Measurements from ENCODE around the gene RBM47.

Gene RBM47

GRCh38 chr4:40586729-40587128, 42.9 kb downstream of the RBM47 start:
- DNase-seq (ENCODE audit: low spot score) = no peak

DNA sequence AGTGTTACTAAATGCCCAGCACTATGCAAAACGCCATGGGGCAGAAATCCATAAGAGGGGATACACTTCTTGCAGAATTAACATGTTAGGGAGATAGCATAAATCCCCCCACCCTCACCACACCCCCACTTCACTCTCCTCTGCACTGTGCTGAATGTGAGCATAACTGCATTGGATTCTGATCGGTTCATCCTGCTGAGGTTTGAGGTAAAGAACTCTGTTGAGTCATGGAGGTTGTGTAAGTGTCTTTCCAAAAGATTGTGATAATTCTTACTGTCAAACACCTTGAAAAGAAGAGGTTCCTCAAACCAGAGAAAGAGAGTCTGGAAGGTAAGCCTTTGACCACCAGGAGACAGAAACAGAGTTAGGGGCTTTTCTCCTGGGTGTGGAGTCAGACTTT, 43.6 kb downstream of the RBM47 start:
- DNase-seq (ENCODE audit: low spot score) = no peak

DNA sequence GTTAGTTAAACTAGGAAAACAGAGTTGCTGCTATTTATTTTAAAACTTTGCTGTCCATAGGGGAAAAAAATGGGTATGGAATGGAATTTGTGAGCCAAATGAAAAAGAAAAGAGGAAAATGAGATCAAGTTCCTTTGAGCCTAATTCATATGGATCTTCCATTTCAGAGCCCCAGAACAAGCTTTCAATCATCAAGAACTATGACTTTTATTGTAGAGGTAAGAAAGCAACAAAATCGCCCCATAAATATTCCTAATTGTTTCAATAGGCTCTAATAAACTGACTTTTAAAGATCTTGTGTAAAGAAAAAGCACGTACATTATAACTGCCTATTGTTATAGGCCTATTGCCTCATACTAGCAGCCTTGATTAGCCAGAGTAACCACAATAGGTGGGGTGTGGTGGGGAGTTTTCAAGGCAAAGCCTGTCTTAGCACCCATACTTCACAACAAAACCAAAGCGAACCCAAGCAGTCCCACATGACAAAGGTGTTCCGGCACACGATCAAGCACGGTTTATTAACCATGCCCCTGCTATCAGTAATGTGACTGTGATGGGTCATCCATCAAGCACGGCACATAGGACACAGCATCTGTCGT, 44.4 kb downstream of the RBM47 start:
- DNase-seq (ENCODE audit: low spot score) = no peak

DNA sequence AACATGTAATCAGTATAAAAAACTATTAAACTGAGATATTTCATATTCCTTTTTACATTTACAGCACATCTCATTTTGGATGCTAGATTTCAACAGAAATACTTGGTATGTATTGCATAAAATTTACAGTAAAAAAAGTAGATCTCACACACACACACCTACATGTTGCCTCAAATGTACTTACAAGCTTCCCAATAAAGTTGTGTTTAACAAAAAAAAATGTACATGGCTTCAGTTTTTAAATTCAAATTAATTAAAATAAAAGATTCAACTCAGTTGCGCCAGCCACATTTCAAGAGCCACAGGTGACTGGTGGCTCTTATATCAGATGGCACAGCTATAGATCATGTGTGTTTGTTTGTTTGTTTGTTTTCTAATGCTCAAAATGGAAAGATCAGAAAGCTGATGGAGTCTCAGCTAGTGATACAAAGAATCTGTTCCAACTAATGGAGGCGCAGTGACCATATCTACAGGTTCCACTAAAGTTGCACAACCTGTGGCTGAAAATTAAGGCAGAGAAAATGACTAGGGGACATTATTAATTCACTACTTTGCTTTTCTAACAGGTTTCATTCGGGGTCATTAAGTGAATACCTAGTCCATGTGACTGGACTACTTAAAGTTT, 45.0 kb downstream of the RBM47 start:
- no peak for DNase-seq (ENCODE audit: low spot score)

DNA sequence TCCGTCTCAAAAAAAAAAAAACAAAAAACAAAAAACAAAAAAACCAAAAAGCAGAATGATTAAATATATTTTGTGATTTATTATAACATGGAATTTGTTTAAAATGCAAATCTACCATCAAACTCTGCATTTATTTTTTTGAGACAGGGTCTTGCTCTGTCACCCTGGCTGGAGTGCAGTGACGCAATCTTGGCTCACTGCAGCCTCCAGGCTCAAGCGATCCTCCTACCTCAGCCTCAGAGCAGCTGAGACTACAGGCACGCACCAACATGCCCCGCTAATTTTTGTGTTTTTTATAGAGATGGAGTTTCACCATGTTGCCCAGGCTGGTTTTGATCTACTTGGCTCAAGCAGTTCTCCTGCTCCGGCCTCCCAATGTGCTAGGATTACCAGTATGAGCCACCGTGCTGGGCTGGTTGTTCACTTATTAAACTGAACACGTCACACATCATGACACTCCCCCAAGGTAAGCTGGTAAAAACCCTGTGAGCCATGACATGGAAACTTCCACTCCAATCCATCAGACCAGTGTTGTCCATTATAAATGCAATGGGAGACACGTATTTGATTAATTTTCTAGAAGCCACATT, 45.7 kb downstream of the RBM47 start:
- no peak for DNase-seq (ENCODE audit: low spot score)

GRCh38 chr4:40582413-40582812, 47.3 kb downstream of the RBM47 start:
- no peak for DNase-seq (ENCODE audit: low spot score)

- DNase-seq (ENCODE audit: low spot score) = no peak
Measured at GRCh38 chr4:40581254-40582140, 48.2 kb downstream of the RBM47 start.

GRCh38 chr4:40579983-40580382, 49.7 kb downstream of the RBM47 start:
- peak; percentile 31 for DNase-seq (ENCODE audit: low spot score)

GRCh38 chr4:40577588-40578253, 51.9 kb downstream of the RBM47 start:
- DNase-seq (ENCODE audit: low spot score) = no peak

GRCh38 chr4:40576651-40577480, 52.8 kb downstream of the RBM47 start:
- peak; percentile 96 for DNase-seq (ENCODE audit: low spot score)

DNA sequence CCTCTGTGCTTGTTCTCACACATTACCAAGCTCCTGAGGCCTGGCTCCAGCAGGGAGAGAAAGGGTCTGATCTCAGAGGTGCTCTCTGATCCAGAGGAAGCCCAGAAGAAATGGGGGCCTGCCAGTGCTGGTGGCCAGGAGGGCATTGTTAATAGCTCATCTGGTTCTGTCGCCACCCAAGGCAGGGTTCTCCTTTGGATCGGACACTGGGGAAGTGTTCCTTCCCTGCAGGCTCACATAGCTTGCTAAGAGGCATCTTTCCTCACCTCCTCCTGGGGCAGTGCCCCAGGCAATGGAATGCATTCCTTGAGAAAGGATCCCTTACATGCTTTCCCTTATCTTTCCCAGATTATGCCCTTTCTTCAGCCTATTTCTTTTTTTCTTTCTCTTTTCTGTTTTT, 53.8 kb downstream of the RBM47 start:
- DNase-seq (ENCODE audit: low spot score) = no peak

GRCh38 chr4:40573593-40574311, 55.9 kb downstream of the RBM47 start:
- DNase-seq (ENCODE audit: low spot score) = no peak

DNA sequence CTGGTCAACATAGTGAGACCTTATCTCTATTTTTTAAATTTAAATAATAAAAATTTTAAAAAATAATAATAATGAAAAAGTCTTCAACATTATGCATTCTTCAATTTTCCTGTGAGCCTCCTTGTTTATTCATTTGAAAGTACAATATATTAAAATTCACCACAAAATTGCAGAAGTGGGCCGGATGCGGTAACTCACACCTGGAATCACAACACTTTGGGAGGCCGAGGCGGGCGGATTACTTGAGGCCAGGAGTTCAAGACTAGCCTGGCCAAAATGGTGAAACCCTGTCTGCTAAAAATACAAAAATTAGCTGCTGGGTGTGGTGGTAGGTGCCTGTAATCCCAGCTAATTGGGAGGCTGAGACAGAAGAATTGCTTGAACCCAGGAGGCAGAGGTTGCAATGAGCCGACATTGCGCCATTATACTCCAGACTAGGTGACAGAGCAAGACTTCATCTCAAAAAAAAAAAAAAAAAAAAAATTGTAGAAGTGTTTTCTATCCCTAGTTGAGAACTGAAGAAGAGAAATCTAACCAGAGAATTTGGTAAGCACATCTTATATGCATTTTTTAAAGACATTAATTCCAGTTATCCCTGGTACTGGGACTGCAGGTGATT, 56.9 kb downstream of the RBM47 start:
- DNase-seq (ENCODE audit: low spot score) = no peak

DNA sequence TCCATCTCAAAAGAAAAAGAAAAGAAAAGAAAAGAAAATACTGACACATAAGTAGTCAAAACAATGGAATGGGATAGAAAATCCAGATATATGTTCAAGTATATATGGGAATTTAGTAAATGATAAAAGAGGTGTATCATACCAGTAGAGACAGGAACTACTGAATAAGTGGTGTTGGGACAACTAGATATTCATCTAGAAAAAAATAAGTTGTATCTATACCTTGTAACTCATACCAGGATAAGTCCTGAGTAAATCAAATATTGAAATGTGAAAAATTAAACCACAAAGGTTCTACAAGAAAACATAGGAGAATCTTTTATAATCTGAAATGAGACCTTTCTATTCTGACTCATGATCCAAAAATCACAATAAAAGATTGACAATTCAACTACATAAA, 58.5 kb downstream of the RBM47 start:
- no peak for DNase-seq (ENCODE audit: low spot score)

DNA sequence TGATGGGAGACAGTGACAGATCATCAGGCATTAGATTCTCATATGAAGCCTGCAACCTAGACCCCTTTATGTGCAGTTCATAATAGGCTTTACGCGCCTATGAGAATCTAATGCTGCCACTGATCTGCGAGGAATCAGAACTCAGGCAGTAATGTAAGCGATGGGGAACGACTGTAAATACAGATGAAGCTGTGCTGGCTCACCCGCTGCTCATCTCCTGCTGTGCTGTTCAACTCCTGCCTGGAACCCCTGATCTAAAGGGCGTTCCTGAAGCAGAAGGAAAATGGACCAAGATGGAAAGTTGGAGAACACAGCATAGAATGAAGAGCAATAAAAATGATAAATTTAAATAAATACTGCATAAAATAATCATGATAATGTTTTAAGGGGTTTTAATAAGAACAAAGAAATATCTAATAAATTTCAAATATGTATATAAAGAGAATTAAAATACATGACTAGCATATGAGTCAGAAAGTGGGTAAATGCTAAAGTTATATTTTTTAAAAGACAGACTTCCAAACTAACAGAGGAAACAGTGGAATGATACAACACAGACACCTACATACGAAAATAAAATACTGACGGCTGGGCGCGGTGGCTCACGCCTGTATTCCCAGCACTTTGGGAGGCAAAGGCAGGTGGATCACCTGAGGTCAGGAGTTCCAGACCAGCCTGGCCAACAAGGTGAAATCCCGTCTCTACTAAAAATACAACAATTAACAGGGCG, 59.2 kb downstream of the RBM47 start:
- DNase-seq (ENCODE audit: low spot score) = no peak

DNA sequence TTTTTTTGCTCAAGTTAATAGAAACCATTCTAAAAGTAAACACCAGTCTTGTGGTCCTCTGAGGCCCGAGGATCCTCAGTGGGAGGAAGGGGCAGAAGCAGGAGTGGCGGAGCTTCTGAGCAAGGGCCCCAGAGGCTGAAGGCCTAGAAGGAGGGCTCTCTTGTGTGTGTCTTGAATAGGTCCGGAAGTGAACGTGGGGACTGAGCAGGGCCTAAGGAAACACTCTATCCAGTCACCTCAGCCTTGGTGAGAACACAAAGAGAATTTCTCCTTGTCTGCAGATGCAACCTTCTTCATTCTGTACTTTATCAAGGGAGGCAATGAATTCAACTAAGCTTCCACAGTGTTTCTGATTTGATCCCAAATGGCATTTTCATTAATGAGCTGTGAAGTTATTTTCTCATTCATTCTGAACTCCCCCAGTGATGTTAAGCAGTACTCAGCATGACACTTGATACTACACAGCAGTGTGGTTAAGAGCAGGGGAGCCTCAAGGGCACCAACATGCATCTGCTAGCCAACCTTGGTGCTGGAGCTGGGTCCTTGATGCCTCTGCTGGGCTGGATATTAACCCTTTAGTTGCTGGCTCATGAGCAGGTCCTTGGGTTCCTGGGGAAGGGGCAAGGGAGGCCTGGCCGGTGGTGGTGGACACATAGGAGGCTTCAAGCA, 64.7 kb downstream of the RBM47 start:
- no peak for DNase-seq (ENCODE audit: low spot score)

GRCh38 chr4:40564004-40564403, 65.7 kb downstream of the RBM47 start:
- peak; percentile 27 for DNase-seq (ENCODE audit: low spot score)

- peak; percentile 54 for DNase-seq (ENCODE audit: low spot score)
Measured at GRCh38 chr4:40563401-40563800, 66.3 kb downstream of the RBM47 start.

DNA sequence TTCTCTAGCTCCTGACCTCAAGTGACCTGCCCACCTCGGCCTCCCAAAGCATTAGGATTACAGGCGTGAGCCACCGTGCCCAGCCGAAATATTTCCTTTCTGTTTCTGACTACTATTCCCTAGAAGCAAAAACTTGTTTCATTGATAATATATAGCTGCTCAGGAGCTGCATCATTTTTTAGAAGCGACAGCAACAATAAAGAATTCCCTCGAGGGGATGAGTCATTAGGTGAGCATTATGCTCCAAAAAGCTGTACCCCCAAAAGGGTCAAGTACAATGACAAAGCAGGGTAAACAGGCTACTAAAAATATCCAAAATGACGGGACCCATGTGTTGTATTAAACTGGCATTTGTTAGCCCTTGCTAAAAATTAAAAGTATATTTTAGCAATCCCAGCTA, 67.0 kb downstream of the RBM47 start:
- no peak for DNase-seq (ENCODE audit: low spot score)

All from LoVo (cell line).